Activated CD4-positive, alpha-beta T cell treated with anti-CD3 and anti-CD28 coated beads, Interleukin-2, Interleukin-6, amounts not matched to agents 100 ng/mL and 50 ng/mL, durations not matched to agents 16 hours and 8 hours (primary cell): Measurements from ENCODE around the gene RGL1.
A peak's percentile ranks its signal among the peaks of the same experiment; 100 is the strongest.
"Not testable (repeated sequence)": the region's sequence is repeated elsewhere in the genome, so short reads cannot be mapped to it uniquely, and the experiment has no call there.

Experiments
- DNase-seq: peaks from one replicate; pipeline ENCODE4 v3.0.0-alpha.2; 2020

Gene RGL1

DNA sequence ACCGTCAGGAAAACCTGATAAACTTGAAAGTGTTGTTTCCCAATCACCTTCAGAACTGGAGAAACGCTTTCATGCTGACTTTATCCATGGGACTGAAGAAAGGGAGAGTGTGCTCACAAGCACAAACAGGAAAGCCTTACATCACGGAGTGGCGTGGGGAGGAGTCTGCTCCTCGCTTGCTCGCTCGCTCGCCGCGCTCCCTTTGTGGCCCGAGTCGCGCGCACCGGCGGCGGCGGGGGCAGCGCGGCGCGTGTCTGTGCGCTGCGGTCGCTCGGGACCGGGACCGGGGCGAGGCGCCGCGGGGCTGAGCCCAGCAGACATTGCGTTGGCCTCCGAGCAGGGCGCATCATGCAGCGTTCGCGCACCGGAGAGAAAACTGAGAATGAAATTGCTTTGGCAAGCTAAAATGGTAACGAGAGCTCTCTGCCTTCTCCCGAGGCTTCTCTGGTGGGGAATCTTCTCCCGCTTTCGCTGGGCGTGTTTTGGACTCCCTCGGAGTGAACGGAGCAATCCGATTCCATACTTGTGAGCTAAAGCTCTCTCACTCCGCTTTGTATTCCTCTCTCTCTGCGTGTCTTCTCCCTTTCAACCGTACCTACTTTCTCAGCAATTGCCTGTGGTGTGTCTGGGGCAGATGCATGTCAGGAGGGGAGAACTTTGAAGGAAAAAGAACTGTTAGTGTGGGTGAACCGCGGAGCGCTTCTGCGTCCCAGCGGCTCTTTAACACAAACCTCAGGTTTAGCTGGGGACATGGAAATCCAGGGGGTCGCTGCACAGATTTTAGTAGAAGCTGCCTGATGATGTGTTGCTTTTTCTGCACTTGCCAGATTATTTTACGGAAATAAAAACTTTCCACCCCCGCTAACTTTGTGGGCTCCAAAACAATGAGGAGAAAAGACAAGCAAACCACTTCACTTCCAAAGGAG lies at the start of gene RGL1:
TSS of gene RGL1 (plus strand) at position 205 of the 926 bp plus-strand sequence. CDS start at position 383, 178 bp downstream.
- DNase-seq = peak; percentile 57

DNA sequence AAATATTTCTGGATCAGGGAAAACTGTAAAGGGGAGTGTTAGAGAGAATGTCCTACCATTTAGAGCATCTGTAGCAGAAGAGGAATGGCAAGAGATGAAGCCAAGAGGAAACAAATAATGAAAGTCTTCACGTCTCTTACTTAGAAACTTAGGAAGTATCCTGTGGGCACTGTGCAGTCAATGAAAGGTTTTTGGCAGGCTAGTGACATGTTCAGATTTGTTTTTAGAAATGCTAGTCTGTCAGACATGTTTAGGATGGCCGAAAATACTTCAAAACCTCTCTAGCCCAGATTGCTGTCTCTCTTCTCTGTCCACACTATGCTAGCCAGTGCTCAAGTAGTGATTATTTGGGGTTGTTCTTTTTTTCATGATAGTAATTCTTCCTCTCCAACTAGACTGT lies 48.6 kb upstream of the RGL1 start:
- no peak for DNase-seq

DNA sequence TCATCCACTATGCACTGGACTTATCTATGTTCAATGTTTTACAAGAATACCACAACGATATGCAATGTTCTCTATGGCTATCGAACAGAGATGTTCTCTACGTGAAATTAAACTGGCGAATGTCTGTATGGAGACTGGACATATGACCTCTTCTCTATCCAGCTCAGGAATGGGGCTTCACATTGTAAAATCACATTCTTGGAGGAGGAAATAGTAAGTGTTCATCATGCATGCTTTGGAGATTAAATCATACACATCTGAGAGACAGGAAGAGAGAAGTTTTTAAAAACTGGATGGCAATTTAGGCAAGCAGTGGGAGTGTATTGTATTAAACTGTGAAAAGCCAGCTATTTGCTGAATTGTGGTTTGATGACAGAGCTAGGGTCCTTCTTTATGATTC lies 47.9 kb upstream of the RGL1 start:
- no peak for DNase-seq

DNA sequence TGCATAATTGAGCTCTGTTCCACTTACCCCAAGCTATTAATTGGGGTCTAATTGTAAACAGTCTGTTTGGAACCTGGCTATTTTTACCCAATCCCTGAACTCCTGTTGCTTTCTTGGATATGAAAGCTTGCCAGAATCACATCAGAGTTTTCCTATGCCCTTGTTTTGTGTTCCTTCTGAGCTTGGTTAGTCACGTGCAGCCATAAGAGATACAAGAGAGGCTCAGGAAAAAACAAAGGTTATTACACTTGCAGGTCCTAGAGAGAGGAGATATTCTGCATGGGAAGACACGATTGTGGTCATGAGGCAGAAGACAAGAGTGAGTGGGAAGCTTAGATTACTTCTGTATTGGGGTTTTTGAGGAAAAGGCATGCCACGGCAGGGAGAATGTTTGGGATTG lies 46.0 kb upstream of the RGL1 start:
- no peak for DNase-seq

DNA sequence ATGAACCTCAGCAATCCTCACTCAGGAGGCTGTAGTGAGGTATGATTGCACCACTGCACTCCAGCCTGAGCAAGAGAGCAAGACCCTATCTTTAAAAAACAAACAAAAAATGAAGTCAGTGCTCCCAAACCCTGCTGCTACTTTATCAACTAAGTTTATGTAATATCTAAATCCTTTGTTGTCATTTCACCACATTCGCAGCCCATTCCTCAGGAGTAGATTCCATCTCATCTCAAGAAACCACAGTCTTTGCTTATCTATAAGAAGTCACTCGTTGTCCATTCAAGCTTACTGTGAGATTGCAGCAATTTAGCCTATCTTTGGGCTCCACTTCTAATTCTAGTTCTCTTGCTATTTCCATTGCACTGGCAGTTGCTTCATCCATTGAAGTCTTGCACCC lies 44.3 kb upstream of the RGL1 start:
- DNase-seq = no peak

DNA sequence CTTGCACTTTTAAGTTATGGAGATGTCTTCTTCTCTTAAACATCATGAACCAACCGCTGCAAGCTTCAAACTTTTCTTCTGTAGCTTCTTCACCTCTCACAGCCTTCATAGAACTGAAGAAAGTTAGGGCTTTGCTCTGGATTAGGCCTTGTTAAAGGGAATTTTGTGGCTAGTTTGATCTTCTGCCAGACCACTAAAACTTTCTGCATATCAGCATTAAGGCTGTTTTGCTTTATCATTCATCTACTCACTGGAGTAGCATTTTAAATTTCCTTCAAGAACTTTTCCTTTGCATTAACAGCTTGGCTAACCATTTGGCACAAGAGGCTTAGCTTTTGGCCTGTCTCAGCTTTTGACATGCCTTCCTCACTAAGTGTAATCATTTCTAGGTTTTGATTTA lies 43.0 kb upstream of the RGL1 start:
- DNase-seq = no peak

DNA sequence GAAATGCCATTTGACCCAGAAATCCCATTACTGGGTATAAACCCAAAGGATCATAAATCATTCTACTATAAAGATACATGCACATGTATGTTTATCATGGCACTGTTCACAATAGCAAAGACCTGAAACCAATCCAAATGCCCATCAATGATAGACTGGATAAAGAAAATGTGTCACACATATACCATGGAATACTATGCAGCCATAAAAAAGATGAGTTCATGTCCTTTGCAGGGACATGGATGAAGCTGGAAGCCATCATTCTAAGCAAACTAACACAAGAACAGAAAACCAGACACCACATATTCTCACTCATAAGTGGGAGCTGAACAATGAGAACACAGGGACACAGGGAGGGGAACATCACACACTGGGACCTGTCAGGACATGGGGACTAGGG lies 42.1 kb upstream of the RGL1 start:
- DNase-seq = not testable (repeated sequence)

DNA sequence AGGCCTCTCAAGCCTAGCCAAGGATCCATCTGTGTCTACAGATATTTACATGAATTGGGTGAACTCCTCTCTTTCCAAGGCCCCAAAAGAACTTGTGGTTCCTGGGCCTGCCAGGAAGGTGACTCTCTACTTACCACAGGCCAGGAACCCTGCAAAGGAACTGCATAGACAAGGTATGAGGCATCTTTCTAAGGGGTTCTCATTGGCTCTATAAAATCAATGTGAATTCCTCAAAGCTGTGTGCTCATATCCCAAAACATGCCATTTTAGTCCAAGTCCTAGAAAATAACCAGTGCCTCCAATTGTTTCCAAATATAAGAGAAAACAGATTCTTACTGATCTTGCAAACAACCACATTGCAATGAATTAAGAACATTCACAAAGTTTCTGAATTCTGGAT lies 39.9 kb upstream of the RGL1 start:
- DNase-seq = no peak

DNA sequence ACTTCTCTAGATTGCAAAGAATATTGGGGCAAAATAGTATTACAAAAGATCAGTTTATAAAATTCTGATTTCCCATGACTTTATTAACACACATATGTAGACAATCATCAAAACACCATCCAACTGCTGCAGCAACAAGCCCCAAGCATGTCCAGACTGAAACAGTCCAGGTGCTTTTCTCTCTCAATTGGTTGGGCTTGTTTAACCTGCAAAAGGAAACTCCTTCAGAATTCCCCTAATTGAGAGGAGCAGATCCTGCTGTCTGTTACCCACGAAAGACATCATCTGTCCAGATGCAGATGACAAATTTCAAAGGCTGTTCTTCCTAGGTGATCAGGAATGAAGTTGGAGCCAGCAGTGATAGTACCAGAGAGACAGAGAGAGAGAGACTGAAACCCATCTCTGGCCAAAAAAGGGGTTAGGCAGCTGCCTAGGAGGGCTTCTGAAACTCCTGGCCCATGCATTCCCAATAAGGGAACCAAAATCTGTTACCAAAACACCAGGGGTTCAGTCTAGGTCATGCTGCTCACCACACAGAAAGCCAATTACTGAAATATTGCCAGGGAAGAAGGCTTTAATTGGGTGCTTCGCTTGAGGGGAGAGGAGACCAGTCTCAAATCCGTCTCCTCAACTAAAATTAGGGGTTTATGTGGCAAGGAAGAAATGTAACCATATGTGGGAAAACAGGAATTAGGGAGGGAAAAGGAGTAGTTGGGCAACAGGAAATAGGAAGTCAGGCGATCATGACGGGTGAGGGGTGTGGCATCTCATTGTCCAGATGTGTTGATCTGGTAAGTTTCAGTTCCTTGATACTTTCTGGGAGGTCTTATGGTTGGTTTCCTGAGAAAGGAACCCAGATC lies 34.7 kb upstream of the RGL1 start:
- DNase-seq = no peak

DNA sequence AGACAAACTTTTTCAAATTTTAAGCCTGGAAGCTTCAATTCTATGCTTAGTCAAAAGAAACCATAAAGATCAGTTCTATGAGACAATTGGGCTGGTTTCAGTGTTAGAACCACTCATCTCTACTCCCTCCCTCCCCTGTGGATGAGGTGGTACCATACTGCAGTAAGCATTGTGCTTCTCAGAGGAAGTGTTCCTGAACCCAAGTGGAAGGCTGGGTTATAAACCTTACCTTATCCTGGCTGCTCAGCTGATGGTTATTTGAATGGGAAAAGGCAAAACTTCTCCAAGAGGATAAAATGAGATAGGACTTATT lies 34.1 kb upstream of the RGL1 start:
- DNase-seq = no peak

DNA sequence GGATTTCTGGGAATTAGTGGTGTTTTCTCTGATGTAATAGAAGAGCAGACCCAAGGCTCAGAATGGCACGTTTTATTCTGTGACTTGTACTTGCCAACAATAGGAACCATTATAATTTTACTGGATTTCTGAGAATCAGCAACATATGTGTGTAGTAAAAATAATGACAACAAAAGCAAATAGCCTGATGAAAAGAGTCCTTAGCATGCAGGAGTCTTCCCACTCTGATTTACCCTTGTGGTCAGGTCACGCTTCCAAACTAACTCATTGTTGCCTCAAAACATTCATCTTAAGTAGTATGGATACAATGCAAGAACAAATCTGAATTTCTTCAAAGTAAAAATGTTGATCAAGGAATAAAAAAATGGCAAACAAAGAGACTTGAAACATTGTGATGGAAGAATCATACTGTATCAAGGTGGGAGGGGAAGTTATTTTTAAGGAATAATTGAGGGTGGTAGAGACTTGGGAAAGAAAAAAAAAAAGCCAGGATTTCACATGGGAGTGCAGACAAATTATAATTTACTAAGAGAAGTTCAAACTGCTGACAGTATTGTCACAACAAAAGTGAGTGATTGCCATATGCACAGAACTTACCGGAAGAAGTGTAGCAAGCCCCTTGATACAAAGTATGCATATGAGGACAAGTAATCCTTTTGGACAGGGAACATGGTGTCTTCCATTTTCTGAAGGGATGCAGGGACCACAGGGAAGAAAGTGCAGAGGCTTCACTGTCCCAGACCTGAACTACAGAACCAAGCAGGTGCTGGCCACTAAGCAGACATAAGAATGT lies 31.2 kb upstream of the RGL1 start:
- no peak for DNase-seq

DNA sequence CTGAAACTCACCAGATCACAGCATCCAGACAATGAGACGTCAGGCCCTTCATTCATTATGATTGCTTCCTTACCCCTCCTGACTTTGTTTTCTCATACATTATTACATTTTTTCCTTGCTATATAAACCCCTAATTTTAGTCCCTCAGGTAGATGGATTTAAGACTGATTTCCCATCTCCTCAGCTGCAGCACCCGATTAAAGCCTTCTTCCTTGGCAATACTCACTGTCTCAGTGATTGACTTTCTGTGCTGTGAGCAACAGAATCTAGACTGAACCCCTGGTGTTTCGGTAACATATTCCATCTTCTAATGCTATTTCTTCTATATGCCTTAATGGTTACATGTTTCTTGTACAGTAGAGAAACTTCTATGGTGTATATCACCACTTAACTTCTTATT lies 30.0 kb upstream of the RGL1 start:
- no peak for DNase-seq

DNA sequence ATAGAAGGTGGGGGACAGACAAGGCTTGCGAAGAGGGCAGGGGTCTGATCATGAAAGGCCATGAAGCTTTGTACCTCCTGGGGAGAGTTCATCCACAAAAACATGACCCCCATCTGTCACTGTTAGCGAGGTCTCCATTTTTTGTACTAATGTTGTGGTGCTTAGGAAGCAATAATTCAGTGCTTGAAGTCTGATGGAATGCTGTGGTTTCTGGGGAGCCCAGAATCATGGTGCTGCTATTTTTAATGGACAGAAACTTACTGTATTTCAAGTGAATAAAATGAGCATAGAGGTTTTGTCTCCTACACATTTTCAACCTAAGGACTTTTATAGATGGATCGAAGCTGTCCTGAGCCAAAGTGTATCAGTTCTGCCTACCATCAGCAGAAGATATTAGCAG lies 28.2 kb upstream of the RGL1 start:
- no peak for DNase-seq

DNA sequence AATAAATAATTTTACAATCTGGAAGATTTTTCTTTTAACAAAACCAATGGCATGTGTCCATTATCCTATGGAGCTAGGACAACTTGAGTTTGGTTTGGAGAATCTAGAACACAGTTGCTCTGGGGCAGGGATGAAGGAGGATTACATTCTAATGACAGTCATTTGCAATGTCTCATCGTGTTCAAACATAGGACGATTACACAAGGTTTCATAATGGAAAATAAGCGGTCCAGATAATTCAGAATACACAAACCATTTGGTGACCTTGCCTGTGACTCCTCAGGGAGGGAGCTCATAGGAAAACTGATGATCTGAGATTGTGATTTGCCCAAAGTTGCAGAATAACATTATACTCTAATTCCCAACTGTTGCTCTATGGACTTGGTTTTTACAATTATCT lies 27.6 kb upstream of the RGL1 start:
- DNase-seq = no peak

DNA sequence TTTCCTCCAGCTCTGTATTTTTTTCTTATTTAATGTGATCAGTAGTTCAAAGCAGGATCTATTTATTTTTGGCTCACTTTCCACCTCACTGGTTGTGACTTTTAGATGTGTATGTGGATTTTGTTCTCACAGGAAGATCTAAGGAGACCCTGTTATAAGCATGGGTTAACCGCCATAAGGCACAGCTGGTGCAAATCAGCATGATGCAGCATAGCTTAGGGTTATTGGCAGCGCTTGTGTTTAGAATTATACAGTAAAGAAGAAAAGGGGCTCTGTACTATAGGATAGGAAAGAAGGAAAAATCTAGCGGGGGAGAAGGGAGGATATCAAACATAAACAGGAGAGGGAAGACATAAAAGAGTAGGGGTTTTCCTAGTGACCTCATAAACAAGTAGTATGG lies 26.9 kb upstream of the RGL1 start:
- no peak for DNase-seq

DNA sequence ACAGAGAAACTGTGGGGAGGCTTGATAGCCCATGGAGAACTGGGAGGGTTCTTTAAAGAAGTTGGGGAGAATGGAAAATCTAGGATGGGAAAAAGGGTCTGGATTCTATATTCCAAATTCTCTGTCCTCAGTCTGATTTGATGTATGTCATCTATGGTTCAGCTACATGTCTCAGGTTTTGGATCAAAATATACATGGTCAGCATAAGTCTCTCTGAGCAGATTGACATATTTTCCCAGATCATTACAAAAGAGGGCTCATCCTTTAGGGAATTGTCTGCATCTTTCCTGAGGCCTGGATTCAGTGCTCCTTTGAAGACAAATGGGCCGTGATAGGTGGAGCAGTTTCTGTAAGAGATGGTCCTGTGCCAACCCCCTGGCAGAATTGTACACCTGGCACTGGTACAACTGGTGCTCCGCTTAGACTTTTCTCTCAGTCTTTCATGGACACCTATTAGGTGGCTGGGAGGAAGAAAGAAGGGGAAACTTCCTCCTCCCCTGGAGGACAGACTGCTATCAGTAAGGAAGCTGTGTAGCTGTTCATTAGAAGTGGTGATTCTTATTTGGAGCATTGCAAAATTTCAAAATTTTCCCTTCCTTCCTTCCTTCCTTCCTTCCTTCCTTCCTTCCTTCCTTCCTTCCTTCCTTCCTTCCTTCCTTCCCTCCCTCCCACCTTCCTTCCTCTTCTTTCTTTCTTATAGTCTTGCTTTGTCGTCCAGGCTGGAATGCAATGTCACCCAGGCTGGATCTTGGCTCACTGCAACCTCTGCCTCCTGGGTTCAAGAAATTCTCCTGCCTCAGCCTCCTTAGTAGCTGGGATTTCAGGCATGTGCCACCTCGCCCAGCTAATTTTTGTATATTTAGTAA lies 26.1 kb upstream of the RGL1 start:
- no peak for DNase-seq

DNA sequence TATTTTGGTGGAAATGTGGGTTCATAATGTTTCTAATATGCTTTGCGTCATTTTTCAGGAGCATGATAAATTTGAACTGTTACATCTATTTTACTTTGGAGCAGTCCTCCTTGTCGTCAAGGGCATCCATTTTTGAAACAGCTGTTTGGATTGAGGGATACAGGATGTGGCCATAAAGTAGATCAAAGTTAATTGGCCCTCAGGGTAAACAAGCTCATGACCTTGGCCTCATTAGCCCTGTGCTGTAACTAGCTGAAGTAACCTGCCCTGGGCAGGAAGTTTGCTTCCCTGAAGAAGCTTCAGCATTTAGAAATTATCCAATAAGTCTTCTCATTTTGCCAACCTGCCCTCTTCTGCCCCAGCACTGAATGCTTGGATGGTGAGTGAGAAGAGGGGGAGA lies 24.8 kb upstream of the RGL1 start:
- DNase-seq = no peak

DNA sequence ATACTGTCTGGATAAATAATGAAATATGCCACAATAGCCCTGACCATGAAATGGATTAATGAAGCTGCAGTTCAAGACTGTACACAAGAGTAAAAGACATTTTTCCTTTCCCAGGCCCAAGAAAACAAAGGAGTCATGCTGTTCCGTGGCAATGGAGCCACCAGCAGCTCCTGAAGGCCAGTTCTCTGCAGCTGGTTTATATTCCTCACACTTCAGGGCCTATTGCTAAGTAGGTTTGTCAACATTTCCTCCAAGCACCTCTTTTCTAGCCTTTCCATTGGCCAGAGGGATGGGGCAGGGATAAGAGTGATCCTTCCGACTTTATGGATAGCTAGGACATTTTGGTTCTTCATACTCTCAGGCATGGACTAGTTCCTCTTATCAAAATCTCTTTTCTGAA lies 24.2 kb upstream of the RGL1 start:
- no peak for DNase-seq

DNA sequence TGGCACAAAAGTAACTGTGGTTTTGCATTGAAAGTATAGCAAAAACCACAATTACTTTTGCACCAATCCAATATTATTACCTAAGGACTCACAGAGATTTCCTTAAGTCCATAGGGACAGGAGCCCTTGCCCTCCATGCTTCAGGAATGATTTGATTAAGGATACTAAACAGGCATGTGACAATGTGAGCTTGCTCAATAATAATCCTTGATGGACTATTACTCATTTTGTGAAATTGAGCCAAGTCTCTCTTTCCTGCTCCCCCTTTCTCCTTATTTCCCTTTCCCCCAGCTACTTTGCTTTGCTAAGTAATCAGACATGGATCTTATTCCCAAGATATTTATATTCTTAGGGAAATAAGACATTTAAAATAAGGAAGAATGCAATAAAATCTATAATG lies 21.6 kb upstream of the RGL1 start:
- DNase-seq = no peak

DNA sequence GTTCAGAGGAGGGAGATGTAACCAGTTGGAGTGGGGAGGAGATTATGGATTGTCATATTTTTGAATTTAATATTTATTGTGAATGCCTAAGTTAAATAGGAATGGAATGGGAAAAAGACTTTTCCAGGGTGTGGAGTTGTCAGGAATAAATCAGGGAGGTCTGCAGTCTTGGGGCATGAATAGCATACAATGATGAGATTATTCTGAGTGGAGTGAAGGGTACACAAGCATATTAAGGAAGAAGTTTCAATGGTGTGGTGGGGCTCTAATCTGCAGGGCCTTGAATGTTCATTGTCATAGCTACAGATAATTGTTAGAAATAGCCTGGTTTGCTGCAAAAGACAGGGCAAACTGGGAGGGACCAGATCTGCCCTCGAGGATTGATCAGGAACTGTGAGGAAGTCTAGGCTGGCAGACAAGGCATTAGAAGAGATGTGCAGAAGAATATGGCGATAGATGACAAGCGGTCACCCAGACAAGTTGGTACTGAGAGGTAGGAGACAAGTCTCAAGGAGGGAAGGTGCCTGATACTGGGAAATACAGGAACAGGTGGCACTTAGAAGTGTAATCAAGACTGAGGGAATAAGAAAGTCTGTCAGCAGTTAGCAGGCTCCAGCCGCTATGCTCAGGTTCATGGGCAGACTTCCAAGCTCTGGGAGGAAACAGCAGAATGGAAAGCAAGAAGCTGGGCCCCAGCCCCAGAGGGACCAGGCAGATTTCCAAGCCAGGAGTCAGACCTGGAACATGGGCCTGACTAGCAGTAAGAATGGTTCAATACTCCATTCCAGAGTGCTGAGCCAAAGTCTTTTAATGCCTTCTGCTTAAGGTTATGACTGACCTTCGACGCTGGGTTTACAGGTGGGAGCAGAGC lies 20.9 kb upstream of the RGL1 start:
- DNase-seq = no peak

DNA sequence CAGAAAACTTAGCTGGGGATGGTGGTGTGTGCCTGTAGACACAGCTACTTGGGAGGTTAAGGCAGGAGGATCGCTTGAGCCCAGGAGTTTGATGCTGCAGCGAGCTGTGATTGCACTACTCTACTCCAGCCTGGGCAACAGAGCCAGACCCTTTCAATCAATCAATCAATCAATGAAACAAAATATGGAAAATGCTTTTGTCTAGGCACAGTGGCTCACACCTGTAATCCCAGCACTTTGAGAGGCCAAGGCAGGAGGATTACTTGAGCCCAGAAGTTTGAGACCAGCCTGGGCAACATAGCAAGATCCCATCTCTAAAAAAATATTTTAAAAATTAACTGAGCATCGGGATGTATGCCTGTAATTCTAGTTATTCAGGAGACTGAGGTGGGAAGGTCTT lies 19.0 kb upstream of the RGL1 start:
- not testable (repeated sequence) for DNase-seq
